ENCODE results near the gene ARPC1A.

Gene ARPC1A

GRCh38 chr7:99309111-99309510 lies 16.6 kb upstream of the ARPC1A start:
- no peak overlapping the region for H2AFZ ChIP-seq (ENCODE audit: low read depth, low read length)
- no peaks in the 10 kb centered on the region for H3K9me3 ChIP-seq (ENCODE audit: insufficient read depth, low read length)
- H4K20me1 ChIP-seq (ENCODE audit: insufficient read depth, low read length), result no peaks in the 10 kb centered on the region
- TF ChIP-seq CTCF (IDR thresholded peaks at IDR 0.05; ENCODE audit: low read depth, low read length), result no peak
- TF ChIP-seq EZH2phosphoT487 (IDR thresholded peaks at IDR 0.05; ENCODE audit: low read depth), result no peak
- no peaks in the 10 kb centered on the region for H3K36me3 ChIP-seq (replicated peaks; ENCODE audit: low read depth, low read length)
- no peak overlapping the region for H3K4me2 ChIP-seq (ENCODE audit: low read length)
- no peak overlapping the region for H3K9ac ChIP-seq (ENCODE audit: low read length)
- H3K4me1 ChIP-seq (ENCODE audit: low read length), result peaks cover 13% of the 10 kb centered on the region
- no peaks in the 10 kb centered on the region for H3K79me2 ChIP-seq (ENCODE audit: low read length)
- H3K4me3 ChIP-seq (ENCODE audit: low read length), result no peak overlapping the region
- H3K27me3 ChIP-seq (ENCODE audit: low read depth, low read length), result no peaks in the 10 kb centered on the region; the same call in none of the 2 replicates
- no peak overlapping the region for H3K27ac ChIP-seq (ENCODE audit: low read length)

DNA sequence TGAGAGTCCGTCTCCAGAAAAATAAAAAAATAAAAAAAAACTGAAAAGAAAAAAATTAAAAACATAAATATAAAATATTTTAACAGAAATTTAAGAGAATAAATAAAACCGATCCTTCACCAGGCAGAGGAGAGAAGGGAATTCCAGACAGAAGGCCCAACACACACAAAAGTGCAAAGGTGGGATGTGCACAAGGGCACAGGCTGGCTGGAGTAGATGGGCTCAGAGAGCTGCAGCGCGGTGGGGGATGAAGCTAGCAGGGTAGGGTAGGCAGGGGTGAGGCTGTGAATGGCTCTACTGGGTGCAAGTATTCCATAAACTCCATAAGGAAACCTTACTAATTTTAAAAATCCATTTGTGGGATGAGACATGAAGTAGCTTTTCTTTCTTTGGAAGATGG lies 15.7 kb upstream of the ARPC1A start:
- Histone ChIP-seq H2AFZ (ENCODE audit: low read depth, low read length) (no peak overlapping the region), H3K4me3 (ENCODE audit: low read length) (no peak overlapping the region), H3K27ac (ENCODE audit: low read length) (no peak overlapping the region), H4K20me1 (ENCODE audit: insufficient read depth, low read length) (no peaks in the 10 kb centered on the region), H3K9me3 (ENCODE audit: insufficient read depth, low read length) (no peaks in the 10 kb centered on the region), H3K9ac (ENCODE audit: low read length) (no peak overlapping the region), H3K4me1 (ENCODE audit: low read length) (peaks cover 21% of the 10 kb centered on the region), H3K27me3 (ENCODE audit: low read depth, low read length) (no peaks in the 10 kb centered on the region; the same call in none of the 2 replicates), H3K79me2 (ENCODE audit: low read length) (no peaks in the 10 kb centered on the region), H3K4me2 (ENCODE audit: low read length) (no peak overlapping the region), H3K36me3 (replicated peaks; ENCODE audit: low read depth, low read length) (no peaks in the 10 kb centered on the region)
- TF ChIP-seq EZH2phosphoT487 (IDR thresholded peaks at IDR 0.05; ENCODE audit: low read depth) (no peak), CTCF (IDR thresholded peaks at IDR 0.05; ENCODE audit: low read depth, low read length) (no peak)

GRCh38 chr7:99311702-99312101 lies 14.0 kb upstream of the ARPC1A start:
- H3K79me2 ChIP-seq (ENCODE audit: low read length), result no peaks in the 10 kb centered on the region
- H3K27me3 ChIP-seq (ENCODE audit: low read depth, low read length), result no peaks in the 10 kb centered on the region; the same call in none of the 2 replicates
- no peak overlapping the region for H3K27ac ChIP-seq (ENCODE audit: low read length)
- H2AFZ ChIP-seq (ENCODE audit: low read depth, low read length), result no peak overlapping the region
- H3K4me2 ChIP-seq (ENCODE audit: low read length), result no peak overlapping the region
- H3K9me3 ChIP-seq (ENCODE audit: insufficient read depth, low read length), result no peaks in the 10 kb centered on the region
- TF ChIP-seq CTCF (IDR thresholded peaks at IDR 0.05; ENCODE audit: low read depth, low read length), result no peak
- TF ChIP-seq EZH2phosphoT487 (IDR thresholded peaks at IDR 0.05; ENCODE audit: low read depth), result no peak
- no peaks in the 10 kb centered on the region for H3K36me3 ChIP-seq (replicated peaks; ENCODE audit: low read depth, low read length)
- H3K4me3 ChIP-seq (ENCODE audit: low read length), result no peak overlapping the region
- H3K4me1 ChIP-seq (ENCODE audit: low read length), result peaks cover 16% of the 10 kb centered on the region
- no peak overlapping the region for H3K9ac ChIP-seq (ENCODE audit: low read length)
- no peaks in the 10 kb centered on the region for H4K20me1 ChIP-seq (ENCODE audit: insufficient read depth, low read length)

GRCh38 chr7:99312316-99313203 lies 13.1 kb upstream of the ARPC1A start:
- peak overlapping the region; percentile 62 for H3K4me2 ChIP-seq (ENCODE audit: low read length)
- H3K9ac ChIP-seq (ENCODE audit: low read length), result no peak overlapping the region
- no peaks in the 10 kb centered on the region for H4K20me1 ChIP-seq (ENCODE audit: insufficient read depth, low read length)
- H3K79me2 ChIP-seq (ENCODE audit: low read length), result no peaks in the 10 kb centered on the region
- no peaks in the 10 kb centered on the region for H3K9me3 ChIP-seq (ENCODE audit: insufficient read depth, low read length)
- H3K27me3 ChIP-seq (ENCODE audit: low read depth, low read length), result no peaks in the 10 kb centered on the region; the same call in none of the 2 replicates
- H3K36me3 ChIP-seq (replicated peaks; ENCODE audit: low read depth, low read length), result no peaks in the 10 kb centered on the region
- H3K4me3 ChIP-seq (ENCODE audit: low read length), result peak overlapping the region; percentile 45
- H2AFZ ChIP-seq (ENCODE audit: low read depth, low read length), result peak overlapping the region; percentile 10; the same call in 1 of the 2 replicates
- no peak overlapping the region for H3K27ac ChIP-seq (ENCODE audit: low read length)
- TF ChIP-seq EZH2phosphoT487 (IDR thresholded peaks at IDR 0.05; ENCODE audit: low read depth), result no peak
- TF ChIP-seq CTCF (IDR thresholded peaks at IDR 0.05; ENCODE audit: low read depth, low read length), result peak; percentile 88
- H3K4me1 ChIP-seq (ENCODE audit: low read length), result peaks cover 16% of the 10 kb centered on the region
